Kidney epithelial cell (primary cell): ENCODE measurements around the gene PPP2R3C. TPM values are rescaled to one million over a fixed set of nuclear protein-coding genes. Genes with fewer than 3 reads are reported as not detected.
"Not testable (repeated sequence)": the region's sequence is repeated elsewhere in the genome, so short reads cannot be mapped to it uniquely, and the experiment has no call there.

Experiments
- DNase-seq: peaks from one replicate; pipeline ENCODE4 v3.0.0-alpha.2; 2010; ENCODE audit warnings: low read depth
- H3K27me3 ChIP-seq: 2 replicates; pipeline ENCODE4 v1.6.0; 2011; ENCODE audit warnings: low read length; ENCODE audit not compliant: control insufficient read depth, insufficient read depth
- H3K36me3 ChIP-seq: 2 replicates; pipeline ENCODE4 v1.5.1; 2011; ENCODE audit warnings: low read length; ENCODE audit not compliant: control insufficient read depth, insufficient read depth
- H3K4me3 ChIP-seq: 2 replicates; pipeline ENCODE4 v1.5.1; 2011; ENCODE audit warnings: low read depth, mild to moderate bottlenecking, control low read depth, low read length
- CTCF ChIP-seq: IDR thresholded peaks from 2 replicates; pipeline ENCODE4 v1.5.1; 2011; ENCODE audit warnings: mild to moderate bottlenecking, moderate library complexity, low read length, control low read depth, inconsistent platforms; ENCODE audit not compliant: insufficient read depth, poor library complexity, severe bottlenecking
- total RNA-seq: library from RNA; depleted of rRNA; stranded (reverse); fragments of >200 nt; gene quantifications from 2 replicates; pipeline ENCODE4 v1.2.3, GENCODE V29; 2015

Gene PPP2R3C
- total RNA-seq, 1 donor from 2014 or later, result 39.4 TPM

GRCh38 chr14:35113308-35113950 is 8.4 kb downstream of the PPP2R3C start:
- peaks cover 3% of the 10 kb centered on the region for H3K36me3 ChIP-seq

GRCh38 chr14:35112641-35113040 is 9.1 kb downstream of the PPP2R3C start:
- no peak for DNase-seq
- H3K36me3 ChIP-seq, result peaks cover 3% of the 10 kb centered on the region
- TF ChIP-seq CTCF, result no peak
- H3K27me3 ChIP-seq, result no peaks in the 10 kb centered on the region
- no peak overlapping the region for H3K4me3 ChIP-seq

More at GRCh38 chr14:35113308-35113950, 8.4 kb downstream of the PPP2R3C start:
- TF ChIP-seq CTCF, result no peak
- DNase-seq, result no peak
- no peaks in the 10 kb centered on the region for H3K27me3 ChIP-seq
- H3K4me3 ChIP-seq, result no peak overlapping the region

- Histone ChIP-seq H3K4me3 (no peak overlapping the region), H3K36me3 (peaks cover 3% of the 10 kb centered on the region), H3K27me3 (no peaks in the 10 kb centered on the region)
- no peak for DNase-seq
- TF ChIP-seq CTCF, result no peak
Measured at GRCh38 chr14:35107866-35108265, 13.9 kb downstream of the PPP2R3C start.

- not testable (repeated sequence) for H3K4me3 ChIP-seq, H3K36me3 ChIP-seq, DNase-seq, H3K27me3 ChIP-seq
Measured at GRCh38 chr14:35094645-35095044, 27.1 kb downstream of the PPP2R3C start.

- H3K4me3 ChIP-seq, result no peak overlapping the region
- no peaks in the 10 kb centered on the region for H3K36me3 ChIP-seq
- H3K27me3 ChIP-seq, result no peaks in the 10 kb centered on the region
- TF ChIP-seq CTCF, result no peak
- DNase-seq, result no peak
Measured at GRCh38 chr14:35088514-35088913, 33.3 kb downstream of the PPP2R3C start.

GRCh38 chr14:35085441-35085840 is 36.3 kb downstream of the PPP2R3C start:
- no peak for DNase-seq
- Histone ChIP-seq H3K27me3 (no peaks in the 10 kb centered on the region), H3K4me3 (no peak overlapping the region), H3K36me3 (no peaks in the 10 kb centered on the region)
- TF ChIP-seq CTCF, result no peak
